H1 (cell line): ENCODE measurements around the gene UBL4A. TPM values are rescaled to one million over a fixed set of nuclear protein-coding genes. Genes with fewer than 3 reads are reported as not detected.

Experiments
- CTCF ChIA-PET: fragments of 300-600 bp; sonication (Branson Sonifier 250); formaldehyde crosslinking; loops from one replicate; lab custom pipeline; 2021; ENCODE audit not compliant: partially characterized antibody; lab: Charles Lee
- POLR2A ChIA-PET: fragments of 300-600 bp; sonication (Branson Sonifier 250); formaldehyde crosslinking; loops from one replicate; lab custom pipeline; 2021; ENCODE audit warnings: inconsistent platforms; ENCODE audit not compliant: partially characterized antibody; lab: Charles Lee
- DNase-seq, 2 experiments: peaks; one replicate each; pipeline versions ENCODE4 v3.0.0 to v3.0.0-alpha.2; 2010 to 2022; ENCODE audit warnings: low spot score in 2 of 2, low read depth in 1 of 2, mixed read lengths in 1 of 2
- FAIRE-seq: peaks from 2 replicates; lab custom pipeline; 2011; peaks lifted over from hg19 to GRCh38; lab: Jason Lieb, UNC
- H2AFZ ChIP-seq: 2 replicates; pipeline ENCODE4 v1.8.1; 2012; ENCODE audit warnings: low read length, inconsistent platforms
- H2AK5ac ChIP-seq: 2 replicates; pipeline ENCODE4 v1.6.1; 2013; ENCODE audit warnings: low read depth, low read length
- H2BK120ac ChIP-seq: replicated peaks from 2 replicates; pipeline ENCODE3; 2013; ENCODE audit warnings: low read depth, low read length, inconsistent platforms
- H2BK12ac ChIP-seq: 2 replicates; pipeline ENCODE4 v1.6.1; 2013; ENCODE audit warnings: low read depth, low read length
- H2BK15ac ChIP-seq: 2 replicates; pipeline ENCODE4 v1.6.1; 2013; ENCODE audit warnings: low read length
- H2BK20ac ChIP-seq: 2 replicates; pipeline ENCODE4 v1.6.1; 2013; ENCODE audit warnings: low read length
- H2BK5ac ChIP-seq: 2 replicates; pipeline ENCODE4 v1.6.1; 2013; ENCODE audit warnings: low read depth, low read length
- H3K14ac ChIP-seq: 2 replicates; pipeline ENCODE4 v1.6.1; 2013; ENCODE audit warnings: inconsistent platforms; ENCODE audit not compliant: insufficient read length
- H3K18ac ChIP-seq: 2 replicates; pipeline ENCODE4 v1.6.1; 2013; ENCODE audit warnings: low read length; ENCODE audit errors: extremely low read depth
- H3K23ac ChIP-seq: 2 replicates; pipeline ENCODE4 v1.6.1; 2013; ENCODE audit warnings: inconsistent platforms; ENCODE audit not compliant: insufficient read length
- H3K23me2 ChIP-seq: 2 replicates; pipeline ENCODE4 v1.6.1; 2013; ENCODE audit warnings: low read depth, low read length
- H3K27ac ChIP-seq: 2 replicates; pipeline ENCODE4 v1.6.1; 2011; ENCODE audit warnings: low read depth, low read length, inconsistent platforms
- H3K27me3 ChIP-seq, 4 experiments: replicated peaks in 1 of 4; 1 replicate in 1 of 4; 2 replicates in 3 of 4; pipeline versions ENCODE4 v1.6.1 to v1.8.1; 2011 to 2013; ENCODE audit warnings: low read length in 3 of 4, mild to moderate bottlenecking in 3 of 4, inconsistent platforms in 2 of 4, mixed read lengths in 2 of 4, moderate library complexity in 1 of 4; ENCODE audit not compliant: control insufficient read depth in 3 of 4, insufficient read depth in 3 of 4; ENCODE audit errors: extremely low read depth in 1 of 4
- H3K36me3 ChIP-seq, 4 experiments: 2 replicates each; pipeline versions ENCODE4 v1.6.1 to v1.8.1; 2011 to 2013; ENCODE audit warnings: mild to moderate bottlenecking in 4 of 4, low read length in 3 of 4, moderate library complexity in 2 of 4, control low read depth in 1 of 4, inconsistent platforms in 1 of 4; ENCODE audit not compliant: insufficient read depth in 4 of 4, control insufficient read depth in 2 of 4
- H3K4ac ChIP-seq: replicated peaks from 2 replicates; pipeline ENCODE3; 2013; ENCODE audit warnings: low read length, low read depth, mixed read lengths, inconsistent platforms; ENCODE audit not compliant: insufficient read length
- H3K4me1 ChIP-seq, 4 experiments: replicated peaks in 1 of 4; 1 replicate in 1 of 4; 2 replicates in 3 of 4; pipeline versions ENCODE4 v1.6.1 to v1.8.1; 2011 to 2013; ENCODE audit warnings: low read length in 3 of 4, inconsistent platforms in 2 of 4, mixed read lengths in 1 of 4; ENCODE audit not compliant: insufficient read depth in 4 of 4, control insufficient read depth in 3 of 4
- H3K4me2 ChIP-seq, 2 experiments: 2 replicates each; pipeline versions ENCODE4 v1.6.1 to v1.8.1; 2011 to 2013; ENCODE audit warnings: low read depth in 2 of 2, low read length in 2 of 2, control low read depth in 1 of 2, inconsistent platforms in 1 of 2, mild to moderate bottlenecking in 1 of 2; ENCODE audit not compliant: insufficient read depth in 1 of 2
- H3K4me3 ChIP-seq, 4 experiments: fragments of 200-600, 300-600 bp in 1 of 4; sonication (generic), shearing (Covaris generic), sonication (Bioruptor Twin) in 1 of 4; 2 replicates each; pipeline versions ENCODE4 v1.5.1 to v1.8.1; 2011 to 2016; ENCODE audit warnings: low read length in 4 of 4, low read depth in 3 of 4, control low read depth in 2 of 4, inconsistent platforms in 2 of 4, mild to moderate bottlenecking in 2 of 4, mixed read lengths in 1 of 4, moderate library complexity in 1 of 4; ENCODE audit not compliant: insufficient read depth in 2 of 4; ENCODE audit errors: extremely low read depth in 1 of 4
- H3K56ac ChIP-seq: replicated peaks from 2 replicates; pipeline ENCODE3; 2013; ENCODE audit warnings: low read depth, mild to moderate bottlenecking, mixed read lengths, low read length, inconsistent platforms; ENCODE audit not compliant: insufficient read length
- H3K79me1 ChIP-seq: 2 replicates; pipeline ENCODE4 v1.6.1; 2013; ENCODE audit warnings: low read depth, low read length, control low read depth
- H3K79me2 ChIP-seq, 2 experiments: 2 replicates each; pipeline versions ENCODE4 v1.6.1 to v1.8.1; 2012 to 2013; ENCODE audit warnings: low read length in 2 of 2, mild to moderate bottlenecking in 2 of 2, inconsistent platforms in 1 of 2; ENCODE audit not compliant: insufficient read depth in 2 of 2, control insufficient read depth in 1 of 2
- H3K9ac ChIP-seq, 4 experiments: replicated peaks in 1 of 4; 1 replicate in 1 of 4; 2 replicates in 3 of 4; pipeline versions ENCODE4 v1.6.1 to v1.8.1; 2011 to 2013; ENCODE audit warnings: low read depth in 3 of 4, low read length in 3 of 4, control low read depth in 2 of 4, mild to moderate bottlenecking in 2 of 4, moderate library complexity in 2 of 4, inconsistent platforms in 1 of 4; ENCODE audit errors: extremely low read depth in 1 of 4
- H3K9me3 ChIP-seq, 2 experiments: 2 replicates each; pipeline versions ENCODE4 v1.6.1 to v1.8.1; 2012 to 2013; ENCODE audit warnings: mild to moderate bottlenecking in 2 of 2, moderate library complexity in 2 of 2, control low read depth in 1 of 2, inconsistent platforms in 1 of 2, low read depth in 1 of 2, low read length in 1 of 2, mixed read lengths in 1 of 2; ENCODE audit not compliant: insufficient read depth in 2 of 2
- H4K20me1 ChIP-seq, 2 experiments: replicated peaks in 1 of 2; 2 replicates each; pipeline versions ENCODE3 to v1.8.1; 2011 to 2013; ENCODE audit warnings: inconsistent platforms in 2 of 2, low read length in 2 of 2, mild to moderate bottlenecking in 1 of 2; ENCODE audit not compliant: insufficient read depth in 2 of 2, control insufficient read depth in 1 of 2
- H4K5ac ChIP-seq: 2 replicates; pipeline ENCODE4 v1.6.1; 2013; ENCODE audit warnings: low read length, low read depth, mixed read lengths, inconsistent platforms; ENCODE audit not compliant: insufficient read length
- H4K8ac ChIP-seq: 2 replicates; pipeline ENCODE4 v1.8.0; 2013; ENCODE audit warnings: mild to moderate bottlenecking, moderate library complexity, low read length, inconsistent platforms; ENCODE audit not compliant: insufficient read depth; ENCODE audit errors: extremely low read depth
- H4K91ac ChIP-seq: replicated peaks from 2 replicates; pipeline ENCODE3; 2013; ENCODE audit warnings: low read length, mixed read lengths, inconsistent platforms; ENCODE audit not compliant: insufficient read length
- CBX8 ChIP-seq: fragments of 300-800, 300-1000 bp; sonication (generic); IDR thresholded peaks from 2 replicates; pipeline ENCODE4 v1.7.1; 2016; ENCODE audit warnings: low read depth, low read length, borderline replicate concordance
- CHD1 ChIP-seq: IDR thresholded peaks from 2 replicates; pipeline ENCODE4 v1.6.1; 2012; ENCODE audit warnings: low read depth, low read length, improper control_type of control experiment
- CTCF ChIP-seq, 3 experiments: IDR thresholded peaks; 1 replicate in 2 of 3; 2 replicates in 1 of 3; pipeline versions ENCODE4 v1.5.1 to v1.6.1; 2011; ENCODE audit warnings: low read length in 3 of 3, mild to moderate bottlenecking in 3 of 3, inconsistent platforms in 2 of 3, low read depth in 1 of 3, moderate library complexity in 1 of 3; ENCODE audit not compliant: insufficient read depth in 1 of 3; ENCODE audit errors: control extremely low read depth in 1 of 3
- EZH2 ChIP-seq: fragments of 200-600 bp; sonication (generic); IDR thresholded peaks from 2 replicates; pipeline ENCODE4 v1.7.1; 2012; ENCODE audit warnings: low read depth, mild to moderate bottlenecking, moderate library complexity, low read length, inconsistent platforms; ENCODE audit not compliant: severe bottlenecking
- KDM1A ChIP-seq: fragments of 200-600, 300-600 bp; sonication (generic); IDR thresholded peaks from 2 replicates; pipeline ENCODE4 v1.7.1; 2016; ENCODE audit warnings: mild to moderate bottlenecking, low read length, borderline replicate concordance
- MAFK ChIP-seq: IDR thresholded peaks from 2 replicates; pipeline ENCODE4 v1.6.1; 2012; ENCODE audit warnings: low read depth, mild to moderate bottlenecking, improper control_type of control experiment, low read length
- MAX ChIP-seq: IDR thresholded peaks from 2 replicates; pipeline ENCODE4 v1.6.1; 2012; ENCODE audit warnings: inconsistent platforms
- NRF1 ChIP-seq: IDR thresholded peaks from 2 replicates; pipeline ENCODE4 v1.6.1; 2011; ENCODE audit warnings: mild to moderate bottlenecking, low read depth, low read length, improper control_type of control experiment
- PHF8 ChIP-seq: fragments of 200-600 bp; sonication (generic); conservative IDR thresholded peaks from 2 replicates; pipeline ENCODE4 v1.7.1; 2012; ENCODE audit warnings: low read depth, mild to moderate bottlenecking, inconsistent platforms, low read length, moderate library complexity
- SP4 ChIP-seq: IDR thresholded peaks from 2 replicates; pipeline ENCODE4 v1.6.1; 2012; ENCODE audit warnings: low read length, inconsistent platforms
- SRF ChIP-seq: IDR thresholded peaks from 2 replicates; pipeline ENCODE4 v1.6.1; 2011; ENCODE audit warnings: mild to moderate bottlenecking, low read depth, low read length, moderate library complexity
- TAF7 ChIP-seq: optimal IDR thresholded peaks from 2 replicates; pipeline ENCODE3; 2011; ENCODE audit warnings: low read depth, mild to moderate bottlenecking, inconsistent platforms, low read length, moderate library complexity, borderline replicate concordance
- WGBS, 2 experiments: shearing (Covaris generic) in 1 of 2; methylation state at CpG; one replicate each; pipeline versions ENCODE4 v1.1.6 to v1.1.7; 2013 to 2015; ENCODE audit warnings: low lambda C conversion rate in 2 of 2, mixed read lengths in 2 of 2, inconsistent platforms in 1 of 2, low coverage in 1 of 2, missing lambda C conversion rate in 1 of 2; ENCODE audit not compliant: insufficient replicate concordance in 2 of 2, insufficient coverage in 1 of 2, insufficient read length in 1 of 2; ENCODE audit errors: extremely low coverage in 1 of 2, missing lambda C conversion rate in 1 of 2; 5-methylcytosine and 5-hydroxymethylcytosine counted together
- polyA plus RNA-seq, 7 experiments: library from polyadenylated mRNA; depleted of rRNA in 3 of 7; stranded (reverse) in 5 of 7; unstranded in 2 of 7; fragments of >200 nt in 5 of 7; fragments of 200-250 nt in 2 of 7; gene quantifications; 1 replicate in 5 of 7; 2 replicates in 1 of 7; 4 replicates in 1 of 7; pipeline versions ENCODE4 v1.2.1 to v1.2.3, GENCODE V29; 2011 to 2013; ENCODE audit warnings: missing spikeins in 2 of 7, mixed read lengths in 2 of 7
- total RNA-seq: library from RNA; stranded (reverse); fragmentation: NEBNext Ultra II Directional; extraction: Animal tissue kit (Norgen Biotek cat#: 25700); gene quantifications from 2 replicates; pipeline ENCODE4 v1.2.1, GENCODE V29; 2021

UBL4A gene
- total and polyA plus RNA-seq, 2 of the 8 experiments (the other 6 are each of a cell fraction or from before 2014, with no cell fraction given) = 23.1 to 31.7 TPM

- peaks cover 0 to 30% (median 5%) of the 10 kb centered on the region in 4 experiments; a peak in 5 of 8 replicates for H3K36me3 ChIP-seq
- DNase-seq (no peak), FAIRE-seq (no peak)
- no peak overlapping the region for H3K23ac ChIP-seq
- H4K5ac ChIP-seq = no peak overlapping the region
- no peaks in the 10 kb centered on the region for H3K79me2 ChIP-seq
- no peak overlapping the region for H2BK20ac ChIP-seq
- H3K4me3 ChIP-seq = no peak overlapping the region
- H2AFZ ChIP-seq = no peak overlapping the region
- no peak overlapping the region for H2AK5ac ChIP-seq
- no peaks in the 10 kb centered on the region for H4K20me1 ChIP-seq
- 95% methylated on average over 9 of the region's 9 CpGs; no CpG with 5 or more reads in 1 of the 2 experiments for WGBS, 2 experiments
- no peaks in the 10 kb centered on the region for H3K9me3 ChIP-seq
- ChIA-PET CTCF (interaction anchor here (1.1 kb wide), 1 partner anchor 9 kb away, joined by 3 read pairs; no protein-coding TSS in a partner anchor), POLR2A (interaction anchor here (1.2 kb wide), 2 partner anchors 9 kb away, joined by 3 to 4 read pairs; no protein-coding TSS in a partner anchor)
- H3K27ac ChIP-seq = no peak overlapping the region
- no peak overlapping the region for H3K18ac ChIP-seq
- H2BK120ac ChIP-seq = no peak overlapping the region
- no peaks in the 10 kb centered on the region for H3K27me3 ChIP-seq
- H2BK12ac ChIP-seq = no peak overlapping the region
- no peak overlapping the region for H3K9ac ChIP-seq
- H3K56ac ChIP-seq = no peak overlapping the region
- no peak overlapping the region for H2BK5ac ChIP-seq
- H2BK15ac ChIP-seq = no peak overlapping the region
- no peaks in the 10 kb centered on the region for H3K4me1 ChIP-seq
- H3K23me2 ChIP-seq = no peaks in the 10 kb centered on the region
- H3K14ac ChIP-seq = no peak overlapping the region
- no peak overlapping the region for H4K91ac ChIP-seq
- no peak overlapping the region for H3K4ac ChIP-seq
- no peak overlapping the region for H4K8ac ChIP-seq
- no peaks in the 10 kb centered on the region for H3K79me1 ChIP-seq
- H3K4me2 ChIP-seq = no peak overlapping the region
- TF ChIP-seq MAX = no peak
- TF ChIP-seq PHF8 = no peak
- TF ChIP-seq KDM1A = no peak
- TF ChIP-seq CTCF (IDR thresholded peaks at IDR 0.05; ENCODE audit: control extremely low read depth in 1 of 3, insufficient read depth in 1 of 3, low read depth in 1 of 3, low read length in 3 of 3) = no peak
- TF ChIP-seq SRF = no peak
- TF ChIP-seq CBX8 = no peak
- no peak for TF ChIP-seq CHD1
- TF ChIP-seq EZH2 = no peak
- no peak for TF ChIP-seq SP4
- TF ChIP-seq MAFK = no peak
- TF ChIP-seq NRF1 = no peak
- TF ChIP-seq TAF7 = no peak
These were observed 17.3 kb downstream of the UBL4A start for GRCh38 chrX:154469114-154469513.
